DOHH2 (cell line): ENCODE results near the gene SLAIN1.

ENCODE experiments used
- EZH2phosphoT487 ChIP-seq: fragments of 200-600 bp; sonication (generic); IDR thresholded peaks from 2 replicates; pipeline ENCODE4 v1.6.1; 2017; ENCODE audit warnings: borderline replicate concordance, mild to moderate bottlenecking, antibody characterized with exemption, low read length, moderate library complexity, mixed read lengths
- TF ChIP-seq, protein P1 (sequence below): fragments of 200-600 bp; sonication (generic); IDR thresholded peaks from one replicate; pipeline ENCODE4 v1.5.1; 2014; ENCODE audit warnings: antibody characterized with exemption, mild to moderate bottlenecking, low read depth, low read length; ENCODE audit not compliant: poor library complexity, severe bottlenecking

DNA sequence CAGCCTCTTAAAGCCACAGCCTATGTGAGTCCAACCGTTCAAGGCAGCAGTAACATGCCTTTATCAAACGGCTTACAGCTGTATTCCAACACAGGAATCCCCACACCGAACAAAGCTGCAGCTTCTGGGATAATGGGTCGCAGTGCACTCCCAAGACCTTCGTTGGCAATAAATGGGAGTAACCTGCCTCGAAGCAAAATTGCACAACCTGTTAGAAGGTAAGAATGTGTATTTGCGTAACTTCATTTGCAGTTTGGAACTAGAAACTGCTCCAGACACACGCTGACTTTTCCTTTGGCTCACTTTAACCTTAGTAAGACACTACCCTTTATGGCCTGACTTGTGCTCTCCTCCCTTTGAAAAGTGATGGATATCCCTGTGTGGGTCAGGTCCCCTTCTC is 63.4 kb downstream of the SLAIN1 start:
- TF ChIP-seq, protein P1, sequence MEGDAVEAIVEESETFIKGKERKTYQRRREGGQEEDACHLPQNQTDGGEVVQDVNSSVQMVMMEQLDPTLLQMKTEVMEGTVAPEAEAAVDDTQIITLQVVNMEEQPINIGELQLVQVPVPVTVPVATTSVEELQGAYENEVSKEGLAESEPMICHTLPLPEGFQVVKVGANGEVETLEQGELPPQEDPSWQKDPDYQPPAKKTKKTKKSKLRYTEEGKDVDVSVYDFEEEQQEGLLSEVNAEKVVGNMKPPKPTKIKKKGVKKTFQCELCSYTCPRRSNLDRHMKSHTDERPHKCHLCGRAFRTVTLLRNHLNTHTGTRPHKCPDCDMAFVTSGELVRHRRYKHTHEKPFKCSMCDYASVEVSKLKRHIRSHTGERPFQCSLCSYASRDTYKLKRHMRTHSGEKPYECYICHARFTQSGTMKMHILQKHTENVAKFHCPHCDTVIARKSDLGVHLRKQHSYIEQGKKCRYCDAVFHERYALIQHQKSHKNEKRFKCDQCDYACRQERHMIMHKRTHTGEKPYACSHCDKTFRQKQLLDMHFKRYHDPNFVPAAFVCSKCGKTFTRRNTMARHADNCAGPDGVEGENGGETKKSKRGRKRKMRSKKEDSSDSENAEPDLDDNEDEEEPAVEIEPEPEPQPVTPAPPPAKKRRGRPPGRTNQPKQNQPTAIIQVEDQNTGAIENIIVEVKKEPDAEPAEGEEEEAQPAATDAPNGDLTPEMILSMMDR = no peak
- TF ChIP-seq EZH2phosphoT487 = no peak
